Fibroblast of gingiva (primary cell): ENCODE measurements around the gene OASL.
A peak's percentile ranks its signal among the peaks of the same experiment; 100 is the strongest.
"Not testable (repeated sequence)": the region's sequence is repeated elsewhere in the genome, so short reads cannot be mapped to it uniquely, and the experiment has no call there.

ENCODE experiments used
- DNase-seq: peaks from one replicate; pipeline ENCODE4 v3.0.0-alpha.2; 2011; ENCODE audit warnings: low read depth

OASL gene

GRCh38 chr12:121038861-121039668 is at the start of gene OASL:
Gene OASL, minus strand, starts transcription at chr12:121039246. Its CDS starts 275 bp downstream, at chr12:121038971.
- DNase-seq: peak; percentile 82

DNA sequence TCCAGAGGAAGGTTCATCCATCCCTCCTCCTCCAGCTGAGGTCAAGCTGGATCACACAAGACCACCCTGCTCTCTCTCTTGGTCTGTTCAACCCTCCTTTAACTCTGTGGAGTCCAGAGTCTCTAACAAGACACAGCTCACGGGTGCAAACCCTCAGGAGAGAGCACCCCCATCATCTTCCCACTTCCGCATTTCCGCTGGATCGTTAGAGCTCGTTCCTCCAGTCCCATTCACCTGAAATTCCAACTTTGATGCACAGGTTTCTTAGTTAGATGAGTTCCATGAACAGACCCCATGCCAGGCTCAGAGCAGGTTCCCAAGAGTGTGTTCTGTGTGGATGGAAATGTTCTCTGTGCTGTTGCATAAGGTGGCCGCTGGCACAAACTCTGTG is 49.1 kb upstream of the OASL start:
- no peak for DNase-seq

- no peak for DNase-seq
These were observed 48.6 kb upstream of the OASL start for GRCh38 chr12:121087467-121088194.

GRCh38 chr12:121086781-121087295 is 47.8 kb upstream of the OASL start:
- DNase-seq: no peak

- no peak for DNase-seq
These were observed 46.7 kb upstream of the OASL start for GRCh38 chr12:121085506-121086353.

DNA sequence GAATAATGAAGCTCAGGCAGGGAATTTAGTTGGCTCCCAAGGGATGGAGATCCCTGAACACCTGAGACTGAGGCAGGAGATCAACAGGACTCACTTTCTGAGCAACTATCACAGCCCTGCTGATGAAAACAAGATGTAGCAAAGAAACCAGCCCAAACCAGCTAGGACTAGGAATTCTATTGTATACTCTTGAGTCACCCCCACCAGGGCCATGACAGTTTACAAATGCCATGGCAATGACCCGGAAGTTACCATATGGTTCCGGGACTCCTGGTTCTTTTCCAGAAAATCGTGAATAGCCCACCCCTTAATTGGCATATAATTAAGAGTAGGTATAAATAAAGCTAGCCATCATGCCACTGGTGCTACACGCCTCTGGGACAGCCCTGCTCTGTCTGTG is 46.0 kb upstream of the OASL start:
- no peak for DNase-seq

DNA sequence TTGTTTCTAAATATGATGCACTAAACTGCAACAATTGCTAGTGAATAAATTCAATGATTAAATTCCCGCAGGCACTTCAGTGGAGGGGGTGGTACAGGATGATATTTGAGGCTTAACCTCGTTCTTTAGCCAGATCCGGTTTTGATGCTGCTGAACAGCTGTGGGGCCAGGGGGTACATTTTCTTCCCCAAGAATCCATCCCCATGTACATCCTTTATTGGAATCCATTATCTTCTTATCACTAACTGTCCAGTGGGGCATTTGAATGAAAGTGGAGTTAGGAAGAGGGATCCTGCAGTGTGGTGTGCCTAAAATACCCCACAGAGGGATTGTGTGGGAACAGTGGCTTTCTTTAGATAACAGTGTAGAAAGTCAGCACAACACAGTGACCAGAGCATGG is 45.2 kb upstream of the OASL start:
- DNase-seq: no peak

DNA sequence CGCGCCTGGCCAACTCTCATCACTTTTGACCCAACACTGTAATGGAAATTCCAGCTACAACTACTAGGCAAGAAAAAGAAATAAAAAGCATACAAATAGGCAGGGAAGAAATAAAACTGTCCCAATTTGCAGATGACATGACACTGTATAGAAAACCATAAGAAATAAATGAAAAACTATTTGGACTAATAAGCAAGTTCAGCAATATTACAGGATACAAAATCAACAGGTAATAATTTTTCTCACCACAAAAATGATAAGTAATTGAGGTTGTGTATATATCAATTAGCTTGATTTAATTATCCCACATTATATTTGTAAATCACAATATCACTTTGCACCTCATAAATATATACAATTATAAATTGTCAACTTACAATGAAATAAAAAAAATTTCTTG is 41.9 kb upstream of the OASL start:
- DNase-seq: no peak

DNA sequence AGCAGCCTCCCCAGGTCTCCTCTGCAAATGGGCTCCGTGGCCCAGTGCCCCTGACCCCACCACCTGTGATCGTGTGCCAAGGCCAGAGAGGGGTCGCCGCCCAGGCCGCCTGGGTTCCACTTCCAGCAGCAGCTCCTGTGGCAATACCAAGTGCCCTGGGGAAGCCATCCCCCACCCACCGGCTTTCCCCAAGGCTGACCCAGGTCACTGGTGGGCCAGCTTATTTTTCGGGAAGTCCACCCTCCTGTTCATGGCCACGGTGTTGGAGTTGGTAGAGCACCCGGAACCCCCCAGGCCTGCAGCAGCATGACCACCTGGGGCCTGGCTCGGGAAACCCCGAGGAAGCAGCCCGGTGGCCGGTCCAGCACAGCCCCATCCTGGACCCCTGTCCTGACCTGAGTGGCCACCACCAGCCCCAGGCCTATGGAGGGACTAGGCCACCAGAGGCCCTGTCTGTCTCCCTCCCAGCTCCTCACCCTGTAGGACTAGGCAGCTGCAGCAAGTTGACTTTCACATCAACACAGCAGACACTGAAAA is 40.8 kb upstream of the OASL start:
- no peak for DNase-seq

GRCh38 chr12:121077440-121077839 is 38.4 kb upstream of the OASL start:
- not testable (repeated sequence) for DNase-seq

DNA sequence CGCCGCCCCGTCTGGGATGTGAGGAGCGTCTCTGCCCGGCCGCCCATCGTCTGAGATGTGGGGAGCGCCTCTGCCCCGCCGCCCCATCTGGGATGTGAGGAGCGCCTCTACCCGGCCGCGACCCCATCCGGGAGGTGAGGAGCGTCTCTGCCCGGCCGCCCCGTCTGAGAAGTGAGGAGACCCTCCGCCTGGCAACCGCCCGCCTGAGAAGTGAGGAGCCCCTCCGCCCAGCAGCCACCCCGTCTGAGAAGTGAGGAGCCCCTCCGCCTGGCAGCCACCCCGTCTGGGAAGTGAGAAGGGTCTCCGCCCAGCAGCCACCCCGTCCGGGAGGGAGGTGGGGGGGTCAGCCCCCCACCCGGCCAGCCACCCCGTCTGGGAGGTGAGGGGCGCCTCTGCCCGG is 36.9 kb upstream of the OASL start:
- not testable (repeated sequence) for DNase-seq

DNA sequence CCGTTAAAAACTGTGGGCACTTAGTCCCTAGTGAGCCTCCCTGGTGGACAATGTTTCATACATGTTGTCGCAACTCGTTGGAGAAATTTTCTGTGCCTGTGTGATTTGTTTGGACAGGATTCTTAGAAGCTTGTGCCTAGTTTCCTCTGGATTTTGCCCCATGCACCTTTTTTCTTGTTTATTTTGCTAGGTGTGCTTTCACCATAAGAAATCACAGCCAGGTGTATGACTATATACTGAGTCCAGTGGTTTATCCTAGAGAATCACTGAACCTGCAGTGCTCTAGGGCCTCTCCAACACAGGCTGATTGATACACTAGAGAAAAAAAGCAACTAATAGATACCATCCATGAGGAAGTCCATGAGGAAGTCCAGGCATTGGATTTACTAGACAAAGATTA is 33.1 kb upstream of the OASL start:
- DNase-seq: no peak

- DNase-seq: no peak
These were observed 30.2 kb upstream of the OASL start for GRCh38 chr12:121069206-121069605.

DNA sequence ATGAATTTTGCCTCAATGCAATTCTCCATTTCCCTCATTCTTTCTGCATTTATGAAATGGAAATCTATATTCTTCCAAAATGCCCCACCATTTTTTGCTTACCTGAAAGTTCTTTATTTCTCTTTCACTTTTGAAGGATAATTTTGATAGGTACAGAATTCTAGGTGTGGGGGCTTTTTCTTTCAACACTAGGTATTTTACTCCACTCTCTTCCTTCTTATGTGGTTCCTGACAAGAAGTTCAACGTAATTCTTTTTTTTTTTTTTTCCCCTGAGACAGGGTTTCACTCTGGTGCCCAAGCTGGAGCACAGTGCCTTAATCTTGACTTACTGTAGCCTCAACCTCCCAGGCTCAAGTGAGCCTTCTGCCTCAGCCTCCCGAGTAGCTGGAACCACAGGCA is 26.3 kb upstream of the OASL start:
- DNase-seq: no peak

DNA sequence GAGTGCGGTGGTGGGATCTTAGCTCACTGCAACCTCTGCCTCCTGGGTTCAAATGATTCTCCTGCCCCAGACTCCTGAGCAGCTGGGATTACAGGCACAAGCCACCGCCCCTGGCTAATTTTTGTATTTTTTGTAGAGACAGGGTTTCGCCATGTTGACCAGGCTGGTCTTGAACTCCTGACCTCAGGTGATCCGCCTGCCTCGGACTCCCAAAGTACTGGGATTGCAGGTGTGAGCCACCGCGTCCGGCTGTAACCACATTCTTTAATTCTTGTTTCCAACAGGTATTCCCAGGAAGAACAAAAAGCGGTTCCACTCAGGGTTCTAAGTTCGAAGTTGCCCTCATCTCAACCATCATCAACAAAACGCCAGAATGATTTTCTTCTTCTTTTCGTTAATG is 25.5 kb upstream of the OASL start:
- DNase-seq: not testable (repeated sequence)

DNA sequence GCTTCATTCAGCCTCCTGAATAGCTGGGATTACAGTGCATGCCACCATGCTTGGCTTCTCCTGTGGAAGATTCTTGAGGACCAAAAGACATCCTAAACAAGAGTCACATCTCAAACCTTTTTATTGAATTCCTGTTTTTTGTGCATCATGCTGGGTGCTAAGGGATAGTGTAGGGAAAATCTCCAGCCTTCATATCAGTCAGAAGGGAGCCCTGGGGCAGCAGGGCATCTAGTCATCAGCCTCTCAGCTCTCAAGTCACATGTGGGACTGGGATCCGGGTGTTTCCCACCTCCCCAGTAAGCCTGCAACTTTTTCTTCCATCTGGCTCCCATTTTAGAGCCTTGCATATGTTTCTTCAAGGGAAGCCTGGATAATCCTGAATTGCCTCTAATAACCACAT is 25.1 kb upstream of the OASL start:
- no peak for DNase-seq

DNA sequence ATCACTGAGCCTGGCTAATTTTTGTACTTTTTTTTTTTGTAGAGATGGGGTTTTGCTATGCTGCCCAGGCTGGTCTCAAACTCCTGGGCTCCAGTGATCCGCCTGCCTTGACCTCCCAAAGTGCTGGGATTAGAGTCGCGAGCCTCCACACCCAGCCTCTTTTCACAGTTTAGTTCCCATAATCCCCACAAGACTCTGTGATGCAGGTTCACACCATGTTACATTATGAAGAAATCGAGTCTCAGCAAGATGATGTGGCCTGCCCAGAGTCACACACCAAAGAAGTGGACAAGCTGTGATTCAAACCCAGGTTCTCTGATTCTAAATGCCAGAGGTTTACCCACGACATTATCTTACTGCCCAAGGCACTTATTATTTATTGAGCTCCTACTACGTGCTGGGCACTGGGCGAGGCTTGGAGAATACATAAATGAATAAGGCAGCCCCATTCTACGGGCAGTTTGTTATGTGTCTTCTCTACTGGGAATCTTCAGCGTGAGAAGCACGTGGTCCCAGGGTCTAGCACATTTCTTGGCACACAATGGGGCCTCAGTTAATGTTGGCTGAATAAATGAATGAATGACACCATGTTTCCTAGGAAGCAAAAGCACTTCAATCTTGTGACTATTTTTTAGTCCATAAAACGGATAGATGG is 23.5 kb upstream of the OASL start:
- no peak for DNase-seq

DNA sequence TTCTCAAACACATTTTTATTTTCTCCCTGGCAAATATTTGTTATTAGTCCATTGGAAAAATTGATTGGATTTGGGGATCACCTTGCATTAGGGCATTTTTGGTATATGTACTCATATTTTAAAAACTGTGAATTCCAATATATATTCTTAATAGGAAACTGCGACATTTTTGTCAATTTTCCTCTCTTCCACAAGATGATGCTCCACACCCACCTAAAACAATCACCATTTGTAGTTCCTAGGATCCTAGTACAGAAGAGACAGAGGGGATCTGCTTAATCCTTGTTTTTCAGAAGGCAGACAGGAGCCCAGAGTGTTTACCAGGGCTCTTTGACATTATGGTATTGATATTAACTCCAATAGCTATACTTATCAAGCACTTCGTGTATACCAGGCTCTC is 22.8 kb upstream of the OASL start:
- peak; percentile 12 for DNase-seq

GRCh38 chr12:121060149-121061001 is 21.3 kb upstream of the OASL start:
- peak; percentile 73 for DNase-seq

GRCh38 chr12:121059031-121059898 is 20.2 kb upstream of the OASL start:
- no peak for DNase-seq
